Astrocyte of the spinal cord (primary cell): ENCODE results near the gene GALNT17.

Experiments
- DNase-seq: peaks from one replicate; pipeline ENCODE4 v3.0.0; 2011; ENCODE audit warnings: low read depth, low spot score
- H3K4me3 ChIP-seq: 2 replicates; pipeline ENCODE4 v1.5.1; 2011; ENCODE audit warnings: low read depth, mild to moderate bottlenecking, low read length, moderate library complexity
- CTCF ChIP-seq: IDR thresholded peaks from 2 replicates; pipeline ENCODE4 v1.5.1; 2012; ENCODE audit warnings: low read depth, mild to moderate bottlenecking, low read length, inconsistent platforms
- in situ Hi-C: cut with HindIII; loops from 2 replicates; pipeline ENCODE4 v1.10.0; 2017; ENCODE audit warnings: low sequenced_read_pairs

Gene GALNT17

GRCh38 chr7:71479231-71479630 is 347.3 kb downstream of the GALNT17 start:
- DNase-seq, result no peak
- H3K4me3 ChIP-seq, result no peak overlapping the region
- in situ Hi-C loops, result no loop called here
- TF ChIP-seq CTCF, result no peak

GRCh38 chr7:71480791-71481190 is 348.8 kb downstream of the GALNT17 start:
- no peak overlapping the region for H3K4me3 ChIP-seq
- DNase-seq, result no peak
- TF ChIP-seq CTCF, result no peak
- in situ Hi-C loops, result no loop called here

GRCh38 chr7:71482284-71482683 is 350.3 kb downstream of the GALNT17 start:
- no peak overlapping the region for H3K4me3 ChIP-seq
- in situ Hi-C loops, result no loop called here
- no peak for DNase-seq
- no peak for TF ChIP-seq CTCF

- TF ChIP-seq CTCF, result no peak
- in situ Hi-C loops, result no loop called here
- no peak for DNase-seq
- no peak overlapping the region for H3K4me3 ChIP-seq
These were observed 352.4 kb downstream of the GALNT17 start for GRCh38 chr7:71484380-71484779.

- no peak overlapping the region for H3K4me3 ChIP-seq
- no peak for TF ChIP-seq CTCF
- in situ Hi-C loops, result no loop called here
- no peak for DNase-seq
These were observed 353.6 kb downstream of the GALNT17 start for GRCh38 chr7:71485586-71485985.

GRCh38 chr7:71486414-71486813 is 354.5 kb downstream of the GALNT17 start:
- DNase-seq, result no peak
- in situ Hi-C loops, result no loop called here
- H3K4me3 ChIP-seq, result no peak overlapping the region
- no peak for TF ChIP-seq CTCF
